ENCODE data around the gene RALBP1.

Gene RALBP1

GRCh38 chr18:9508446-9509025 is 33.2 kb downstream of the RALBP1 start:
- no peak for TF ChIP-seq CTCF (IDR thresholded peaks at IDR 0.05; ENCODE audit: low read depth, low read length)
- DNase-seq (ENCODE audit: low read depth in 2 of 2), result no peak

GRCh38 chr18:9513971-9514512 is 38.7 kb downstream of the RALBP1 start:
- DNase-seq (ENCODE audit: low read depth in 2 of 2), result peak; percentile 54 to 84
- no peak for TF ChIP-seq CTCF (IDR thresholded peaks at IDR 0.05; ENCODE audit: low read depth, low read length)
- H3K4me3 ChIP-seq (replicated peaks in 1 of 2; ENCODE audit: low read depth in 2 of 2, low read length in 2 of 2), result no peak overlapping the region

More at GRCh38 chr18:9508446-9509025, 33.2 kb downstream of the RALBP1 start:
- no peak overlapping the region for H3K4me3 ChIP-seq (replicated peaks in 1 of 2; ENCODE audit: low read depth in 2 of 2, low read length in 2 of 2)

- peak; percentile 88 for TF ChIP-seq CTCF (IDR thresholded peaks at IDR 0.05; ENCODE audit: low read depth, low read length)
- peak; percentile 71 for DNase-seq (ENCODE audit: low read depth in 2 of 2)
- H3K4me3 ChIP-seq (replicated peaks in 1 of 2; ENCODE audit: low read depth in 2 of 2, low read length in 2 of 2), result no peak overlapping the region
Observed at GRCh38 chr18:9516437-9517064, 41.2 kb downstream of the RALBP1 start.

GRCh38 chr18:9517869-9518268 is 42.6 kb downstream of the RALBP1 start:
- no peak for DNase-seq (ENCODE audit: low read depth in 2 of 2)
- no peak overlapping the region for H3K4me3 ChIP-seq (replicated peaks in 1 of 2; ENCODE audit: low read depth in 2 of 2, low read length in 2 of 2)
- no peak for TF ChIP-seq CTCF (IDR thresholded peaks at IDR 0.05; ENCODE audit: low read depth, low read length)

- no peak for DNase-seq (ENCODE audit: low read depth in 2 of 2)
- no peak overlapping the region for H3K4me3 ChIP-seq (replicated peaks in 1 of 2; ENCODE audit: low read depth in 2 of 2, low read length in 2 of 2)
- TF ChIP-seq CTCF (IDR thresholded peaks at IDR 0.05; ENCODE audit: low read depth, low read length), result no peak
Observed at GRCh38 chr18:9519399-9519798, 44.1 kb downstream of the RALBP1 start.

- peak; percentile 28 to 41 for DNase-seq (ENCODE audit: low read depth in 2 of 2)
- no peak for TF ChIP-seq CTCF (IDR thresholded peaks at IDR 0.05; ENCODE audit: low read depth, low read length)
- H3K4me3 ChIP-seq (replicated peaks in 1 of 2; ENCODE audit: low read depth in 2 of 2, low read length in 2 of 2), result no peak overlapping the region
Observed at GRCh38 chr18:9520666-9521065, 45.4 kb downstream of the RALBP1 start.
